GM18520 (cell line): ENCODE data around the gene DCT.

ENCODE experiments used
- ATAC-seq: cut with Tn5 transposase; IDR thresholded peaks from one replicate; pipeline ENCODE4 v1.9.1; 2021; ENCODE audit not compliant: unreplicated experiment

Gene DCT

GRCh38 chr13:94400874-94401273 is 78.6 kb downstream of the DCT start:
- no peak for ATAC-seq

GRCh38 chr13:94399812-94400211 is 79.7 kb downstream of the DCT start:
- ATAC-seq, result no peak

GRCh38 chr13:94395860-94396259 is 83.6 kb downstream of the DCT start:
- ATAC-seq, result no peak

- ATAC-seq, result no peak
Measured at GRCh38 chr13:94394723-94395122, 84.8 kb downstream of the DCT start.

GRCh38 chr13:94390881-94391280 is 88.6 kb downstream of the DCT start:
- no peak for ATAC-seq

GRCh38 chr13:94389604-94390351 is 89.7 kb downstream of the DCT start:
- ATAC-seq, result no peak

GRCh38 chr13:94387047-94387446 is 92.4 kb downstream of the DCT start:
- no peak for ATAC-seq
